Stimulated activated CD4-positive, alpha-beta T cell treated with anti-CD3 and anti-CD28 coated beads, Interleukin-4, amount 100 ng/mL, for 4 hours (primary cell): ENCODE results near the gene LPIN3.

Experiments used
- DNase-seq, 2 experiments: peaks; one replicate each; pipeline ENCODE4 v3.0.0-alpha.2; 2020

Gene LPIN3

GRCh38 chr20:41352106-41352505 lies 11.5 kb downstream of the LPIN3 start:
- no peak for DNase-seq

GRCh38 chr20:41352666-41353065 lies 12.0 kb downstream of the LPIN3 start:
- no peak for DNase-seq

GRCh38 chr20:41353530-41353929 lies 12.9 kb downstream of the LPIN3 start:
- no peak for DNase-seq

GRCh38 chr20:41355192-41355591 lies 14.6 kb downstream of the LPIN3 start:
- DNase-seq, result no peak

- DNase-seq, result no peak
Measured at GRCh38 chr20:41355598-41356203, 15.1 kb downstream of the LPIN3 start.

GRCh38 chr20:41356951-41357350 lies 16.3 kb downstream of the LPIN3 start:
- no peak for DNase-seq

- no peak for DNase-seq
Measured at GRCh38 chr20:41357424-41358163, 17.0 kb downstream of the LPIN3 start.

- no peak for DNase-seq
Measured at GRCh38 chr20:41358230-41358629, 17.6 kb downstream of the LPIN3 start.

GRCh38 chr20:41358717-41359116 lies 18.1 kb downstream of the LPIN3 start:
- no peak for DNase-seq

GRCh38 chr20:41359541-41360011 lies 19.0 kb downstream of the LPIN3 start:
- no peak for DNase-seq

GRCh38 chr20:41360831-41361756 lies 20.5 kb downstream of the LPIN3 start:
- DNase-seq, result no peak

GRCh38 chr20:41361757-41362747 lies 21.4 kb downstream of the LPIN3 start:
- no peak for DNase-seq

GRCh38 chr20:41362748-41363140 lies 22.1 kb downstream of the LPIN3 start:
- DNase-seq, result no peak

GRCh38 chr20:41363601-41364000 lies 23.0 kb downstream of the LPIN3 start:
- no peak for DNase-seq

GRCh38 chr20:41364236-41364855 lies 23.7 kb downstream of the LPIN3 start:
- no peak for DNase-seq

GRCh38 chr20:41364967-41365765 lies 24.5 kb downstream of the LPIN3 start:
- DNase-seq, result no peak

GRCh38 chr20:41365777-41366545 lies 25.3 kb downstream of the LPIN3 start:
- no peak for DNase-seq

GRCh38 chr20:41366546-41367392 lies 26.1 kb downstream of the LPIN3 start, which contains the start of gene EMILIN3:
Gene EMILIN3, minus strand, starts transcription at chr20:41366818. Its CDS starts 184 bp downstream, at chr20:41366634.
- no peak for DNase-seq

GRCh38 chr20:41367393-41367695 lies 26.7 kb downstream of the LPIN3 start:
- no peak for DNase-seq
